ENCODE results near the gene ADAMTS14.

Gene ADAMTS14

DNA sequence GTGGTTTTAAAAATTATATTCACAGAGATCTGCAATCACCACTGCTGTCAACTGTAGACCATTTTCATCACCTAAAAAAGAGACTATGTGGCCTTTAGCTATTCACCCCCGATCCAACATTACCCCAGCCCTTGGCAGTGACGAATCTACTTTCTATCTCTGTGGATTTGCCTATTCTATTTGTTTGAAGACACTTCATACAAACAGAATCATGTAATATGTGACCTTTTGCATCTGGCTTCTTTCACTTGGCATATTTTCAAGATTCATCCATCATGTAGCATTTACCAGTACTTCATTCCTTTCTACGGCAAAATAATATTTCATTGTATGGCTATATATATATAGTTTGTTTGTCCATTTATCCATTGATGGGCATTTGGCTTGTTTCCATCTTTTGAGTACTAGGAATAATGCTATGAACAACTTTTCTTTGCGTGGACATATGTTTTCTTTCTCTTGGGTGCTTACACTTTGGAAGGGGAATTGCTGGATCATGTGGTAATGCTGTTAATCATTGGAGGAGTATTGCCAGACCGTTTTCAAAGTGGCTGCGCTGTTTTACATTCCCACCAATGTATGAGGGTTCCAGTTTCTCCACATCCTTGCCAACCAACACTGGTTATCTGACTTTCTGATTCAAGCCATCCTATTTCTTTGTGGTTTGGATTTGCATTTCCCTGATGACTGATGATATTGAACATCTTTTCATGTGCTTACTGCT lies 22.3 kb downstream of the ADAMTS14 start:
- no peak for DNase-seq (ENCODE audit: low read depth in 2 of 2)

DNA sequence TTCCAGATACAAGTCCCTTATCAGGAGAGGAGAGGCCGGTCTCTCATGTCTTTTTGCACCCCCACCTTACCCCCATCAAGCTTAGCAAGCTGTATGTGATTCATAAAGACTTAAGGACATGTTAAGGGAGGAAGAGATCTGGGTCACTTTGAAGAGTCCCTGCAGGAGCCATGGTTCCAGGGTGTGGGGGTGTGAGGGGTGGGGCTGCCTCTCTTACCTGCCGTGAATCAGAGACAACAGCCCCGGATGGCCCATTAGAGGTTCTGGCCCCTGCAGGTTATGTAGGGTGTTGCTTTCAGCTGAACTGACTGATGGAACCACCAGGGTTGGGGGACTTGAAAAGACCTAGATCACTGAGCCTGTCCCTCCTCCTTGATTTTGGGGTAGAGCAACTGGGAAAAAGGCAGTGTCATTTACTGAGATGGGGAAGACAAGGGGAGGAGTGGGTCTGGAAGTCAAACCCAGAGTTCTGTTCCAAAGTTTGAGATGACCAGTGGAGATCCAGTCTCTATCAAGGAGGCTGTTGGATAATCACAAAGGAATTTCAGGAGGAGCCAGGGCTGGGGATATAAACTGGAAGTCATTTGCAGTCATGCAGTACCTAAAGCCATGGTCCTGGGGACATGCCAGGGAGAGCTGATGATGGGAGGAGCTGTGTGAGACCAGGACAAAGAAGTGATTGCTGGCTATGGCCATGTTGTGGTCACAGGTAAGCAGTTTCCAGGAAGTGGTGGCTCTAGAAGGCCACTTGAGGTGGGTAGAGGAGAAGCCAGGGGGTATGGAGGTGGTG lies 23.1 kb downstream of the ADAMTS14 start:
- no peak for DNase-seq (ENCODE audit: low read depth in 2 of 2)

GRCh38 chr10:70698211-70698610 lies 25.9 kb downstream of the ADAMTS14 start:
- no peak for DNase-seq (ENCODE audit: low read depth in 2 of 2)

DNA sequence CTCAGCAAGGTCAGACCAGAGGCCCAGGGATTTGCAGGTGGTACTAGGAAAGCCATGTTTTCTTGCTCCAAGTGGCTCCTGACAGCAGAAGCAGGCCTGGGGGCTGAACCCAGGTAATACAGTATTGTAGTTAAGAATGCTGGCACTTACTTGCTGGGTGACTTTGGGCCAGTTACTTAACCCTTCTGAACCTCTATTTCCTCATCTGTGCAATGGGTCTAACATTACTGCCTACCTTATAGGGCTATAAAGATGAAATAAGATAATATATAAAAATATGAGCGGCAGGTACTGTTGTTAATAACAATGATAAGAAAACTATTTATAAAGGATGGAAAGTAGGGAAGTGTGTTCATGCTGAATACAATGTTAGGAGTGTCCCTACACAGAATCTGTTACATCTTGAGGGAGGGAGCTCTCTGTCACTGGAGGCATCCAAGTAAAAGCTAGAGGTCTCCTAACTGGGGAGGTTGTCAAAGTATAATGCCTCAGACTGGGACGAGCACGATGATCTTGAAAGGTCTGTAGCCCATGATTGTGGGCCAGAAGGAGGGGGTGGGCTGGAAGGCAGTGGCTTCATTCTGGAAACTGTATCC lies 26.9 kb downstream of the ADAMTS14 start:
- no peak for DNase-seq (ENCODE audit: low read depth in 2 of 2)

DNA sequence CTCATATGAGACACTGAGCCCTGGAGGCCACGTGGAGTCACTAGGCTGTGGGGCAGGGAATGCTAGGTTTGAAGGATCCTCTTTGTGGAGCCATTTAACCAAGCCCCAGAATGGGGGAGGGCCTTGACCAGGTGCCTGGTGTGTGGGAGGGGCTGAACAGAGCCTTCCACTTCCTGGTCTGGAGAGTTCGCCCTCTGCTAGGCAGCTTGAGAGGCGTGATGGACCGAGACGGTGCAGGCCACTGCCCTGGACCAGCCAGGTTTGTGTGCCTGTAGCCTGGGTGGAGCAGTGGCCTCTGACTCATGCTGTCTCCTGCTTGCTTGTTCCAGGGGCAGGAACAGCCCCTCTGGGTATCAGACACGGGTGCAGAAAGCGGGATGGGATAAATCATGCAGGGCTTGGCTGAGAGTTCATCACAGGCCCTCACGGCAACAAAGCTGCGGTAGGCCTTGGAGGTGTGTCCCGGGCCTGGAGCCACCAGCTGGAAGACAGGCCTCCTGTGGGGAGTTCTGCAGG lies 27.4 kb downstream of the ADAMTS14 start:
- no peak for DNase-seq (ENCODE audit: low read depth in 2 of 2)

DNA sequence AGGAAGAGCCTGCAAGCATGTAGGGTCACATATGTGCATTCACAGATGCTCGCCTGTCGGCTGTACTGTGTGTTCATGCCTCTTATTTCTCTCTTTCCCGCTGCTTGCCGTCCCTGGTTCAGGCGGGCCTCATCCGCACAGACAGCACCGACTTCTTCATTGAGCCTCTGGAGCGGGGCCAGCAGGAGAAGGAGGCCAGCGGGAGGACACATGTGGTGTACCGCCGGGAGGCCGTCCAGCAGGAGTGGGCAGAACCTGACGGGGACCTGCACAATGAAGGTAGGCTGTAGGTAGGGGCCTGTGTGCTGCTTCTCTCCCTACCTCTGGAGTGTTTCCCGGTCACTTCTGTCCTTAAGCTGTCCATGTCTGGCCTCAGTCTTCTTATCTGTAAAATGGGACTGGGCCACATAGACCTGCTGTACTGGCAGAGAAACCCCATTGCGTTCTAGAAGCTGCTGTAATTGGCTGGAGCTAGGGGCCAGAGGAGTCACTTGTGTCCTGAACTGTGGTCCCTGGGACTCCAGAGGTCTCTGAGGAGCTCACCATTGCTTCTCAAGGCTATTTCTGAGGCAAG lies 30.0 kb downstream of the ADAMTS14 start:
- no peak for DNase-seq (ENCODE audit: low read depth in 2 of 2)

DNA sequence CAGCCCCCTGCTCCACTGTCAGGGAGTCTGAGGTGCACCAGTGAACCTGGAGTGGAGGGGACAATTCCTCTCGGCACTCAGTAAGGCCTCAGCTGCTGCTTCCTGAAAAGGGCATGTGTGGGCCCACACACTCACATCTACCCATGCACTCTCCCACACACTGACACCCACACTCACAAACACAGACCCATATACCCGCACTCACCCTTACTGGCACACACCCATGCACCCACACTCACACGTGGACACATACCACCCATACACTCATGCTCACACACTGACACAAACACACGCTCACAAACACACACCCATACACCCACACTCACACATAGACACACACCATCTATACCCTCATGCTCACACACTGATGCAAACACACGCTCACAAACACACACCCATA lies 31.9 kb downstream of the ADAMTS14 start:
- DNase-seq (ENCODE audit: low read depth in 2 of 2): no peak

- no peak for DNase-seq (ENCODE audit: low read depth in 2 of 2)
Measured at GRCh38 chr10:70705121-70705861, 33.0 kb downstream of the ADAMTS14 start.

- no peak for DNase-seq (ENCODE audit: low read depth in 2 of 2)
Measured at GRCh38 chr10:70711177-70711576, 38.9 kb downstream of the ADAMTS14 start.

- DNase-seq (ENCODE audit: low read depth in 2 of 2): no peak
Measured at GRCh38 chr10:70711911-70712310, 39.6 kb downstream of the ADAMTS14 start.

DNA sequence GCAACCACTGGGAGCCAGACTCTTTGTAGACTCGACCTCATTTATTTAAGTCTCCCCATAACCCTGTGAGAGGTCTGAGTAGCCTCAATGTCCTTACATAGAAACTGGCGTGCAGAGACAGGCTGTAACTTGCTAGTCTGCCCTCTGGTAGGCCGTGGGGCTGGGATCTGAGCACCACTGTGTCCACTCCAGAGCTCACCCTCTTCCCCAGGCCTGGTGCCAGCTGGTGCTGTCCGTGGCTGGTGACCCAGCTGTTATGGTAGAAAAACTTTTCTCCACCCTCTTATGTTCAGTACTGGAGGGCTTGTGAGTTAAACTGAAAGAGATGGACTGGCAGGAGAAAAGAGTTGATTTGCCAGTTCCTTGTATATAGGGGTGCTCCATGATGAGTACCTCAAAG lies 41.9 kb downstream of the ADAMTS14 start:
- no peak for DNase-seq (ENCODE audit: low read depth in 2 of 2)

DNA sequence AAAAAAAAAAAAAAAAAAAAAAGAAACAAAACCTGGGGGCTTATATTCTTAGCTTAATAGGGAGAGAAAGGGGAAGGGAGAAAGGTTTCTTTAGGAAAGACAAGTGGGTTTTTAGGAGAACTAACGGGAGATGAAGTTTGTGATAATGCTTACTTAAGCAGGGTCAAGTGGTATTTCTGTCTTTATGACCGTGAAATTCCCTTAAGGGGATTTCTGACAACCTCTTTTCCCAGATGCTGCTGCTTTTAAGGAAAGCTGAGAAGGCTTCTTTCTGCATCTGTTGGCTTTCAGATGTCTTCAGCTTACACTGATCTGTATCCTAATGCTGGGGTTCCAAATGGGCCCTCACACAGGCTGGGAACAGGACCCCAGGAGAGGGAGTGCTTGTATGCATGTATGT lies 42.6 kb downstream of the ADAMTS14 start:
- DNase-seq (ENCODE audit: low read depth in 2 of 2): no peak

DNA sequence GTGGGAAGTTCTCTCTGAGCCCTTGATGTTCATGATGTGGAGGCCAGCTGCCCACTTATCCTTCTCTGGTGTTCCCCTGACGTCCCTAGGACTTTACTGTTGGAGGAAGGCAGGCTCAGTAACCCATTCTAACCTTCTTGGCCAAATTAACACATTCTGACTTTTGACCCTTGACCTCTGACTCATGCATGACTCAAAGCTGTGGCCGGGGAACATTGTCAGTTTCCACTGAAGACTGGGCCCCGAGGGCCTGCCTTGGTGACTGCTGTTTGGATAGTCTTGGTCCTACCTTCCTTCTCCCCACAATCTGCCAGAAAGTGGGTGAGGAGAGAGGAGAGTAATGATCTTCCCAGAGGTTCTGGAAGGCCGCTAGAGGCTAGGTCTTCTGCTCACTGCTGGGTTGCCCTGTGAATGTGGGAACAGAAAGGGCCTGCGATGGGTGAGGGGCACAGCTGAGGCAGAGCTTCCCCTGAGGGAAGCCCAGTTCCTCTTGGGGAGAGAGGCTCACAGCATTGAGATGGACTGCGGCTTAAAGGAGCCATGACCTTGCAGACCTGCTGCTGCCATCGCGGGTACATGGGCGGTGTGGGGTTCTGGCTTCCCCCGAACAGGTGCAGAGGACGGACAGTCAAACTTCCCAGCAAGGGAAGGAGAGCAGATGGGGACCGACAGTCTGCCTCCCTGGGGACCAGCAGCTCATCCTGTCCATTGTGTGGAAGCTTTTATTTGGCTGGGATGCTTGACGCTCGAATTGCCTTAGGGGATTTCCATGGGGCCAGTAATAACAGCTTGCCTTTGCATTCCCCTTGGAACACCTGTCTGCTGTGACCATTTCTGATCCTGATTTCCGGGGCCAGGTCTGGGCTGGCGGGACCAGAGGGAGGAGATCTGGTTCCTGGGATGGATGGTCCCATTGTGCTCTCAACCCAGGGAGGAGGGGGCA lies 43.8 kb downstream of the ADAMTS14 start:
- DNase-seq (ENCODE audit: low read depth in 2 of 2): peak in 1 of 2 donors; percentile 6

DNA sequence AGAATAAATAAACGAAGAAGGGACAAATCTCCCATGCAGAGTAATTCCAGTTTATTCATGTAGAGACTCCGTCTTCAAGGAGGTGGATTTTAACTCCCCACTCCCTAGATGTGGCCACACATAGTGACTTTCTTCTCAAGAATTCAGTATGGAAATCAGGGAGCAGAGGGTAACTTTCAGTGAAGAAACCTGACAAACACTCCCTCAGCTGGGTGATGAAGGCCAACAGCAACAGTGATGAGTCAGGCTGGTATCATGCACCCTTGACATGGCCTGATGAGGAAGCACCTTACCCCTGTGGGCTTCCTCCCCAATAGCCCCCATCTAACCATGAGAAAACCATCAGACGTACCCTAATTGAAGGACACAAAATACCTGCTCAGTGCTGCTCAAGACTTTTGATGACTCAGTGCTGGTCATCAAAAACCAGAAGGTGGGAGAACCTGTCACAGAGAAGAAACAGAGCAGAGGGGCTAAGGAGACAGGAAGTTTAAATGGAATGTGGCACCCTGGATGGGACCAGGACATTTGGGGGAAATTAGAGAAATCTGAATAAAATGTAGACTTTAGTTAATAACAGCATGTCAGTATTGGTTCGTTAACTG lies 50.6 kb downstream of the ADAMTS14 start:
- no peak for DNase-seq (ENCODE audit: low read depth in 2 of 2)

DNA sequence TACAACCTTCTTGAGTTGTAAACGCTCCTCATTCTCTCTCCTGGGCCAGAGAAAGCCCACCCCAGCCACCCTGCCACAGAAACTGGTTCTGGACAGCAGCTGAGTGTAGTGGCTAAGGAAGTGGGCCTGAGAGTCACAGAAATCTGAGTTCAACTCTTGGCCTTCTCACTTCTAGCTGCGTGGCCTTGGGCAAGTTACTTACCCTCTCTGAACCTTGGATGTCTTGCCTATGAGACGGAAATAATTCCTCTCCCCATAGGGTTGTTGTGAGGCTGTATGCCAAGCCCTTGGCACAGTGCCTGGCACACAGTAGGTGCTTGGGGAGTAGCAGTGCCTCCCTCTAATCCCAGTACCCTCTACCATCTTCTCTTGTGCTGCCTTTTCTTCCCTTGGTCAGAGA lies 51.5 kb downstream of the ADAMTS14 start:
- DNase-seq (ENCODE audit: low read depth in 2 of 2): no peak

- no peak for DNase-seq (ENCODE audit: low read depth in 2 of 2)
Measured at GRCh38 chr10:70726909-70727495, 54.7 kb downstream of the ADAMTS14 start.

GRCh38 chr10:70728328-70728727 lies 56.0 kb downstream of the ADAMTS14 start:
- DNase-seq (ENCODE audit: low read depth in 2 of 2): no peak

GRCh38 chr10:70729763-70730357 lies 57.6 kb downstream of the ADAMTS14 start:
- DNase-seq (ENCODE audit: low read depth in 2 of 2): no peak

DNA sequence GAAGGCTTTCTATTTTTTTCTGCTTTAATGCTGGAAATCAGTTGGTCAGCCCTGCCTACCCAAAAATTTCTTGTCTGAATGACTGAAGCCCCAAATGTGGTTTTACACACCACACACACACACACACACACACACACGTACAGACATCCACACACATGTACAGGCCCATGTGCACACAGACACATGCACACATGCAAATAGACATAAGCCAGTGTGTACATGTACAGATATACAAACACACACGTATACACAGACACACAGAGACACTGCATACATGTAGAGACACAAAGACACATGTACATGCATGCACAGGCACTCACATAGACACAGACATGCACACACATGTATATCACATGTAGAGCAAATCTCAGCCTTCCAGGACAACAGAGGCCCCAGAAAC lies 58.6 kb downstream of the ADAMTS14 start:
- DNase-seq (ENCODE audit: low read depth in 2 of 2): no peak
